ENCODE measurements around the gene TNF.
"Not testable (repeated sequence)": the region's sequence is repeated elsewhere in the genome, so short reads cannot be mapped to it uniquely, and the experiment has no call there.

The TNF gene

GRCh38 chr6:31588871-31589650 is 13.7 kb downstream of the TNF start:
- DNase-seq, result no peak

GRCh38 chr6:31590691-31591090 is 15.3 kb downstream of the TNF start:
- not testable (repeated sequence) for DNase-seq

DNA sequence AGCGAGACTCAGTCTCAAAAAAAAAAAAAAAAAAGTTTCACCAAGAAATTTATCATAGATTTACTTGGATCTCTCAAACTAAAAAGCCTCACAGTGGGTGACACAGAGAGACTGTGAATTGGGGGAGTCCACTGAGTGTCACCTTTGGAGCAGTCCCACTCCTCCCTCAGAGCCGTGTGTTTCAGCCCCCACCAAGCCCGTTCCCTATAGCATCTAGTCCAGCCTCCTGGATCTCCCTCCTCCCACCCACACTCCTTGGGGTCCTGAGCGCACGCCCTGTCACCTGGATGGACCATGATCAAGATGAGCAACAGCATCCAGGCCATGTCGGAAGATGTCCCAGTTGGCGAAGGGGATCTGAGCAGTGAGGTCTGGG is 17.0 kb downstream of the TNF start:
- no peak for DNase-seq

GRCh38 chr6:31597006-31597405 is 21.6 kb downstream of the TNF start:
- no peak for DNase-seq

DNA sequence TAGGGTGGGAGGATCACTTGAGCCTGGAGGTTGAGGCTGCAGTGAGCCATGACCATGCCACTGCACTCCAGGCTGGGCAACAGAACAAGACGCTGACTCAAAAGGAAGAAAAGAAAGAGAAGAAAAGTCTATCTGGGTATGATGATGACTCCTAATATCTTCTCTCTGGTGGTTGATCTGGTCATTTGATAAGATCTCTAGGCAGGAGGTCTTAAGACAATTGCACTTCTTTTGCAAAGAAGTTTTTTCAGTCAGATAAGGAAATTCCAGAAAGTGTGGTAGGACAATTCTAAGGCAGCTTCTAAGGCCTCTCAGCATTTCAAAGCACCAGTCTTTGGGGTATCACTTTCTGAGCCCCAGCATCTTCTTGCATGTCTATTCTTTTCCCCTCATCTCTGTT is 32.0 kb downstream of the TNF start:
- DNase-seq, result no peak

DNA sequence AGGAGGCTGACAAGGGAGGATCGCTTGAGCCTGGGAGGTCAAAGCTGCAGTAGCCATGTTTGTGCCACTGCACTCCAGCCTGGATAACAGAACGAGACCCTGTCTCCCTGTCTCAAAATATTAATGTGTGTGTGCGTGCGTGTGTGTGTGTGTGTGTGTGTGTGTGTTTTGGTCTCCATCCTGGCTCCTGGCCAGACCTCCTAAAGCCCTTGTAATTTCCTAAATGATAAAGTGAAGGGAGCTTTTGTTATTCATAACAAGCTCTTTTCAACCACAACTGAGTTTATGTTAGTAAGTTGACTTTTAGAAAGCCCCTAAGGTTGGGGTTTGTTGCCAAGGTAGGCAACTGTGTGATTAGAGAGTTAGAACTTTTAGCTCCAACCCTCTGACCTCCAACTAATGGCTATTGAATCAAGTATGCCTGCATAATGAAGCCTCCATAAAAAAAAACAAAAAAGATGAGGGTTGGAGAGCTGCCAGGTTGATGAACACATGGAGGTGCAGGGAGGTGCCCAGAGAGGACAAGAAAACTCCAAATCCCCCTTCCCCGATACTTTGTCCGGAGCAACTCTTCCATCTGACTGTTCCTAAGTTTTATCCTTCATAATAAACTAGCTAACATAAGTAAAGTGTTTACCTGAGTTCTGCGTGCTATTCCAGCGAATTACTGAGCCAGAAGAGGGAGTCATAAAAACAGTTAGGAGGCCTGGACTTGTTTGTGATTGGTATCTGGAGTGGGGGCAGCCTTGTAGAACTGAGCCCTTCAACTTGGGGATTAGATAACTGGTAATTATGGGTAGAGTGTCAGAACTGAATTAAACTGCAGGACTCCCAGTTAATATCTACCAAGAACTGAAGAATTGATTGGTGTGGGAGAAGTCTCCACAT is 34.4 kb downstream of the TNF start:
- DNase-seq, result no peak

- no peak for DNase-seq
Measured at GRCh38 chr6:31610968-31611367, 35.6 kb downstream of the TNF start.

DNA sequence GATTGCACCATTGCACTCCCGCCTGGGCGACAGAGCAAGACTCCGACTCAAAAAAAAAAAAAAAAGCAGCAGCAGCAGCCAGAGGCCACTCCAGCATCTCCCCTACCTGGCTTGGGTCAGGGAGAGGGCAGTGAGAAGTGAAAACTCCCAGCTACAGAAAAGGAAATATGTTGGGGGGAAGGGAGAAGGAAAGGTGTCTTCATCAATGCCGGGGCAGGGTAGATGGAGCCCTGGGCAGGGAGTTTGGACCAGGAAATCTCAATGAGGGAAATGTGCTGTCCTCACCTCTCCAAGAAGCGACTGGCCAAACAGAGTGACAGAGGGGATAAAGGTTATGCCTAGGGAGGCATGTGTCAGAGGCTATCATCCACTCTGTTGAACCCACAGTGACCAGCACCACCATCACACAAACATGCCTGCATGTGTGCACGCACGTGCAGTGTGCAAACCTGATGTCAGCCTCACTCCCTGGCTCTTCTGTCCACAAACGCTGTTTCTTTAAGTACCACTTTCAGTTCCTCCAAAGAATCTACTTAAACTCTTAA is 38.8 kb downstream of the TNF start:
- DNase-seq, result no peak

- no peak for DNase-seq
Measured at GRCh38 chr6:31614684-31615578, 39.6 kb downstream of the TNF start, which contains the start of gene AIF1. TSS of gene AIF1 (plus strand) at chr6:31615234. CDS start at chr6:31615330, 96 bp downstream.

- no peak for DNase-seq
Measured at GRCh38 chr6:31615748-31616147, 40.4 kb downstream of the TNF start.

DNA sequence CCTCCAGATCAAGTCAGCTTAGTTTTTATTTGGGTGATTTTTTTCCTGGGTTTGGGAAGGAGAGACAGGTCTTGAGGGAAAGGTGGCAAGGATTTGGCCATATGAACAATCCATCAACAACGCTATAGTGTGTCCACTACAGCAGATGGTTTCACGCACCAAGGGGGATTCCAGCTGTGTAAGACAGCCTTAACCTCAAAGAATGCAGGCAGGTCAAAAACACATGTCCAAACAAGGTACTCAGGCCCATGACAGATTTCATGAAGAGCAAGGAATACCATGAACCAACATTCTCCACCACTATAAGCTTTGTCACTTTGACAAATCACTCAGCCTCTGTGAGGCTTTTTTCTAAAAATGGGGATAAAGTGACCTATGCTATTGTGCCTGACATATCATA is 41.6 kb downstream of the TNF start:
- DNase-seq, result no peak

- peak; percentile 95 for DNase-seq
Measured at GRCh38 chr6:31619805-31620585, 44.6 kb downstream of the TNF start.

DNA sequence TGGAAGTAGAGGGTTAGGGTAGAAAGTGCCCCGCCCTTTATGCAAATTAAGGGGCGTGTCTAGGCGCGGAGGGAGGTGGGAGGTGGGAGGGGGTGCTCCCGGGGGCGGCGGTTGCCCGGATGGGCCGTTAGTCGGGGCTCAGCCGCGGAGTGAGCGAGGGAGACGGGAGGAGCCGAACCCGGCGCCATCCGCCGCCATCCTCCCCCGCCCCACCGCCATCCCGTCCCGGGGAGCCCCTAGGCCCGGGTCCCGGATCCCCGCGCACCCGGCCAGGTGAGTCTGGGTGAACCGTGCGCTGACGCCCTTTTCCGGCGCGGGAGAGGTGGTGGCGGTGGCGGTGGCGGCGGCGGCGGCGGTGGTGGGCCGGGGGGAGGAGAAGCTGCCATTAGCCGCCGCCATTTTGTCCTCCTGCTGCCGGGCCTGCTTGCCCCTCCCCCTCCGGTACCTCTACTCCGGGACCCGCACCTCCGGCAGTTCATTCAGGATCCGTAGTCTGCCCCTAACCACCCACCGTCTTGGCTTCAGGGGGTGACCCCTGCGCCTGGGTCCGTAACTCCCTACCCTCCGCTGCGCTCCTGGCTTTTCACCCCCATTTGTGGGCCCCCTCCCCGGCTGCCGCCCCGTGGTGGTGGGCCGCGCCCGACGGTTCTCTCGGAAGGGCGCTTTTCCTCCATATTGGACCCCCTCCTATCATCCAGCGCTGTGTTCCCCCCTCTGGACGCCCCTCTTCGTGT is 45.4 kb downstream of the TNF start, which contains the start of gene PRRC2A:
TSS of gene PRRC2A (plus strand) at position 130 of the 734 bp plus-strand sequence. CDS start 2,075 bp downstream, outside the sequence.
- DNase-seq, result peak; percentile 93

GRCh38 chr6:31621320-31621939 is 46.1 kb downstream of the TNF start:
- DNase-seq, result no peak

DNA sequence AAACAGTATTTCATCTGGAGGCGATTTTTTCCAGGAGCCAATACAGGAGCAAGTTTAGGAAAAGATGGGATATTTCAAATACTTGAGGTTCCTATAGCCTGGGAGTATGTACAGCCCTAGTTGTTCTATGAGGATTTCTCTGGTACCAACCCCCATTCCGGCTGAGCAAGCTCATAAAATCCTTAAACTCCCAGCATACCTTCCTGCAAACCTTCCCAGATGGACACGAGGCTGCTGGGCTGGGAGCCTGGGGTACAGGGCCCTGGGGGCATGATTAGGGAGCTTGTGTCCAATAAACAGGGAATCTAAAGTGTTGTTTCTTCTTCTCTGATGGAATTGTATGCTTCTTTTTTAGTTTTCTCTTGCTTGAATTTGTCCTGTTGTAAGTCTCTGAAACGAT is 46.6 kb downstream of the TNF start:
- no peak for DNase-seq

DNA sequence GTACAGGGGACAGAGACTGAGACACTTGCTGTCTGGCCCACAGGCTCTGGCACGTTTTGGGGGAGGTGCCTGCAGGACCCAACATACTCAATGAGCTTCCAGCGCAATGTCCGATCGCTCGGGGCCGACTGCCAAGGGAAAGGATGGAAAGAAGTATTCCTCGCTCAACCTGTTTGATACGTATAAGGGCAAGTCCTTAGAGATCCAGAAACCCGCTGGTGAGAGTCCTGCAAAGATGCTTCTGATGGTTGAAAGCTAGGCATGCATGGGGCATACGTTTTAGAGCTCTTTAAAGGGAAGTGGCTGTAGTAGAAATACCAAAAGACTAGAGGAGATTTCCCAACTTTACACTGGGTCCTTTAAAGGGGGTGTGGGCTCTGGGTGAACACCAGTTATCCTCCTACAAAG is 47.3 kb downstream of the TNF start:
- no peak for DNase-seq

DNA sequence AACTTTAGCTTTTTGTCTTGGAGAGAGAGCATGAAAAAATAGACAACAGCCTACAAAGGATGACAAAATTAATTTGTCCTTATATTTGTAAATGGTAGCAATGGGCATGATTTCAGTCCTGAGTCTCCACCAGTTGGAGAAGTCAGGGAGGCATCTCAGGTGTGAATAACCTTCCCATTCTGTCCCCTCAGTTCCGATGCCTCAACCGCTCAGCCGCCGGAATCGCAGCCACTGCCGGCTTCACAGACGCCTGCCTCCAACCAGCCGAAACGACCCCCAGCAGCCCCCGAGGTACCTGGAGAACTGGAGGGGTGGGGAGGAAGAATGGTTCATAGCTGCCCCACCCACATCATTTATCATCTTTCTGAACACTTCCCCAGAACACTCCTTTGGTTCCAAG is 48.7 kb downstream of the TNF start:
- DNase-seq, result no peak

- no peak for DNase-seq
Measured at GRCh38 chr6:31626952-31627351, 51.6 kb downstream of the TNF start.

DNA sequence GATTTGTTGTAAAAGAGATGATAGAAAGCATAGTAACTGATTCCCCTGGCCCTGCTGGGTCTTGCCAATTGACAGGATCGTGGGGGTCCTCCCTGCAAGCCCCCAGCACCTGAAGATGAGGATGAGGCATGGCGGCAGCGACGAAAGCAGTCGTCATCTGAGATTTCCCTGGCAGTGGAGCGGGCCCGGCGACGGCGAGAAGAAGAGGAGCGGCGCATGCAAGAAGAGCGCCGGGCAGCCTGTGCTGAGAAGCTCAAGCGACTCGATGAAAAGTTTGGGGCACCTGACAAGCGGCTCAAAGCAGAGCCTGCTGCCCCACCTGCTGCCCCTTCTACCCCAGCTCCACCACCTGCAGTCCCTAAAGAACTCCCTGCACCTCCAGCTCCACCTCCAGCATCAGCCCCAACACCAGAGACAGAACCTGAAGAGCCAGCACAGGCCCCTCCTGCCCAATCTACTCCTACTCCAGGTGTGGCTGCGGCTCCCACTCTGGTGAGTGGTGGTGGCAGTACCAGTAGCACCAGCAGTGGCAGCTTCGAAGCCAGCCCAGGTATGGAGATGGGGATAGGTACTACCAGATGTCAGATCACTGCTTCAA is 52.4 kb downstream of the TNF start:
- DNase-seq, result no peak

All from activated CD4-positive, CD25-positive, alpha-beta regulatory T cell treated with anti-CD3 and anti-CD28 coated beads, Interleukin-2, amount 50 U/mL, for 72 hours (primary cell).